GM23338 (cell line): ENCODE data around the gene PCK2. TPM values are rescaled to one million over a fixed set of nuclear protein-coding genes. Genes with fewer than 3 reads are reported as not detected.

Experiments used
- ATAC-seq: fragments of 200-7000 bp; cut with Tn5 transposase; 3 replicates; pipeline ENCODE4 v1.9.1; 2020
- DNase-seq: peaks from one replicate; pipeline ENCODE4 v3.0.0-alpha.2; 2015; ENCODE audit warnings: low spot score
- H2AFZ ChIP-seq: fragments of 200-600 bp; sonication (generic); 2 replicates; pipeline ENCODE4 v1.8.0; 2016; ENCODE audit warnings: antibody characterized with exemption, mild to moderate bottlenecking, moderate library complexity
- H3F3A ChIP-seq: fragments of 200-600 bp; sonication (generic); replicated peaks from 2 replicates; pipeline ENCODE4 v1.8.0; 2017; ENCODE audit warnings: antibody characterized with exemption, mixed run types, low read depth
- H3K27ac ChIP-seq: fragments of 200-600 bp; sonication (generic); 2 replicates; pipeline ENCODE4 v1.6.1; 2016; ENCODE audit warnings: low read depth
- H3K27me3 ChIP-seq: fragments of 200-600 bp; sonication (generic); 2 replicates; pipeline ENCODE4 v1.8.0; 2016; ENCODE audit warnings: mild to moderate bottlenecking, mixed run types, moderate library complexity; ENCODE audit not compliant: insufficient read depth
- H3K36me3 ChIP-seq: fragments of 200-600 bp; sonication (generic); 2 replicates; pipeline ENCODE4 v1.8.0; 2016; ENCODE audit warnings: mild to moderate bottlenecking; ENCODE audit not compliant: insufficient read depth
- H3K4me1 ChIP-seq: fragments of 200-600 bp; sonication (generic); 2 replicates; pipeline ENCODE4 v1.8.0; 2016; ENCODE audit warnings: mild to moderate bottlenecking, moderate library complexity; ENCODE audit not compliant: insufficient read depth
- H3K4me2 ChIP-seq: fragments of 200-600 bp; sonication (generic); 2 replicates; pipeline ENCODE4 v1.7.1; 2017; ENCODE audit warnings: mixed run types
- H3K4me3 ChIP-seq: fragments of 200-600 bp; sonication (generic); 2 replicates; pipeline ENCODE4 v1.6.1; 2016; ENCODE audit warnings: mixed run types
- H3K79me2 ChIP-seq: fragments of 200-600 bp; sonication (generic); replicated peaks from 2 replicates; pipeline ENCODE4 v1.8.0; 2017; ENCODE audit warnings: mild to moderate bottlenecking; ENCODE audit not compliant: insufficient read depth
- H3K9me2 ChIP-seq: fragments of 200-600 bp; sonication (generic); 2 replicates; pipeline ENCODE4 v1.8.0; 2017; ENCODE audit not compliant: insufficient read depth
- H4K20me1 ChIP-seq: fragments of 200-600 bp; sonication (generic); replicated peaks from 2 replicates; pipeline ENCODE4 v1.8.0; 2017; ENCODE audit warnings: mild to moderate bottlenecking; ENCODE audit not compliant: insufficient read depth
- H3K27ac Mint-ChIP-seq: 2 replicates; pipeline ENCODE4 v1.8.0; 2020; ENCODE audit warnings: inconsistent platforms, mild to moderate bottlenecking, moderate library complexity, mixed read lengths
- H3K27me3 Mint-ChIP-seq: 3 replicates; pipeline ENCODE4 v1.8.0; 2022; ENCODE audit warnings: low read depth, mild to moderate bottlenecking, moderate library complexity, mixed read lengths, inconsistent platforms; ENCODE audit not compliant: insufficient read depth, poor library complexity
- H3K36me3 Mint-ChIP-seq: 3 replicates; pipeline ENCODE4 v1.8.0; 2021; ENCODE audit warnings: low read depth, mild to moderate bottlenecking, inconsistent platforms, moderate library complexity, mixed read lengths
- H3K4me1 Mint-ChIP-seq: 3 replicates; pipeline ENCODE4 v1.8.0; 2020; ENCODE audit warnings: mild to moderate bottlenecking, inconsistent platforms, mixed read lengths
- H3K4me3 Mint-ChIP-seq: 3 replicates; pipeline ENCODE4 v1.8.0; 2021; ENCODE audit warnings: moderate library complexity, mild to moderate bottlenecking, inconsistent platforms, mixed read lengths
- H3K9me3 Mint-ChIP-seq: 3 replicates; pipeline ENCODE4 v1.8.0; 2020; ENCODE audit warnings: moderate library complexity, mild to moderate bottlenecking, inconsistent platforms, mixed read lengths
- JUNB ChIP-seq: IDR thresholded peaks from one replicate; pipeline ENCODE4 v1.6.1; 2016; ENCODE audit warnings: antibody characterized with exemption; ENCODE audit not compliant: unreplicated experiment
- NANOG ChIP-seq: IDR thresholded peaks from 2 replicates; pipeline ENCODE4 v1.6.1; 2016; ENCODE audit warnings: antibody characterized with exemption, borderline replicate concordance
- POLR2AphosphoS5 ChIP-seq: IDR thresholded peaks from 2 replicates; pipeline ENCODE4 v1.6.1; 2016; ENCODE audit warnings: antibody characterized with exemption, low read depth
- STAT1 ChIP-seq: IDR thresholded peaks from one replicate; pipeline ENCODE4 v1.6.1; 2016; ENCODE audit warnings: antibody characterized with exemption; ENCODE audit not compliant: unreplicated experiment
- ZNF114 ChIP-seq: fragments of 250-450 bp; sonication (Bioruptor Pico); IDR thresholded peaks from 2 replicates; pipeline ENCODE4 v1.5.0; 2020; ENCODE audit warnings: mild to moderate bottlenecking, moderate library complexity
- ZNF331 ChIP-seq: fragments of 250-450 bp; sonication (Bioruptor Pico); IDR thresholded peaks from 2 replicates; pipeline ENCODE4 v1.5.0; 2020; ENCODE audit warnings: low read depth, mild to moderate bottlenecking, moderate library complexity
- ZNF462 ChIP-seq: fragments of 250-450 bp; sonication (Bioruptor Pico); IDR thresholded peaks from 2 replicates; pipeline ENCODE4 v1.5.0; 2020; ENCODE audit warnings: mild to moderate bottlenecking, moderate library complexity
- polyA plus RNA-seq: library from polyadenylated mRNA; unstranded; fragments of >200 nt; fragmentation: Nextera tagmentation; extraction: Ambion mirVana; gene quantifications from 2 replicates; pipeline ENCODE4 v1.2.1, GENCODE V29; 2016
- total RNA-seq: library from RNA; depleted of rRNA; stranded (reverse); fragments of >200 nt; shearing (Covaris generic); gene quantifications from 2 replicates; pipeline ENCODE4 v1.2.3, GENCODE V29; 2014
- TF ChIP-seq, protein P1 (sequence below): IDR thresholded peaks from 2 replicates; pipeline ENCODE4 v1.6.1; 2016; ENCODE audit warnings: antibody characterized with exemption

The PCK2 gene
- total and polyA plus RNA-seq, 2 experiments from 2014 or later: 53.5 to 103 TPM

DNA sequence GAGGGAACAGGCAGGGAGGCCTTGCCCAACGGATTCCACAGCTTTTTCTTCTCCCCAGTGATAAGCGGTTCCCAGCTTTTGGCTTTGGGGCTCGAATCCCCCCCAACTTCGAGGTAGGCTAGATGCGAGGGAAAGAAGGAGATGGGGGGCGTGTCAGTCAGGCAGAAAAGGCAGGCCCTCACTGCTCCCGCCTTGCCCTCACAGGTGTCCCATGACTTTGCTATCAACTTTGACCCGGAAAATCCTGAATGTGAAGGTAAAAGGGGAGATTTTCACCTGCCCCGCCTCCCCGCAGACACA lies 17.9 kb upstream of the PCK2 start:
- no peak for DNase-seq
- H3K36me3 Mint-ChIP-seq: no peaks in the 10 kb centered on the region; the same call in 2 of the 3 replicates
- Histone ChIP-seq H3K79me2 (no peaks in the 10 kb centered on the region), H3K27ac (no peak overlapping the region), H3K4me2 (no peak overlapping the region), H3F3A (peaks cover 15% of the 10 kb centered on the region; the same call in 1 of the 2 replicates), H2AFZ (no peak overlapping the region), H4K20me1 (no peaks in the 10 kb centered on the region), H3K4me1 (peaks cover 17% of the 10 kb centered on the region), H3K36me3 (no peaks in the 10 kb centered on the region), H3K27me3 (no peaks in the 10 kb centered on the region), H3K4me3 (no peak overlapping the region), H3K9me2 (no peaks in the 10 kb centered on the region)
- no peak overlapping the region for H3K27ac Mint-ChIP-seq
- H3K4me3 Mint-ChIP-seq: no peak overlapping the region
- no peaks in the 10 kb centered on the region for H3K9me3 Mint-ChIP-seq
- H3K27me3 Mint-ChIP-seq: peaks cover 24% of the 10 kb centered on the region
- TF ChIP-seq STAT1 (no peak), ZNF114 (CRISPR knock-in tag) (no peak), ZNF331 (CRISPR knock-in tag) (no peak), POLR2AphosphoS5 (no peak), NANOG (no peak), JUNB (no peak), ZNF462 (no peak)
- TF ChIP-seq, protein P1, sequence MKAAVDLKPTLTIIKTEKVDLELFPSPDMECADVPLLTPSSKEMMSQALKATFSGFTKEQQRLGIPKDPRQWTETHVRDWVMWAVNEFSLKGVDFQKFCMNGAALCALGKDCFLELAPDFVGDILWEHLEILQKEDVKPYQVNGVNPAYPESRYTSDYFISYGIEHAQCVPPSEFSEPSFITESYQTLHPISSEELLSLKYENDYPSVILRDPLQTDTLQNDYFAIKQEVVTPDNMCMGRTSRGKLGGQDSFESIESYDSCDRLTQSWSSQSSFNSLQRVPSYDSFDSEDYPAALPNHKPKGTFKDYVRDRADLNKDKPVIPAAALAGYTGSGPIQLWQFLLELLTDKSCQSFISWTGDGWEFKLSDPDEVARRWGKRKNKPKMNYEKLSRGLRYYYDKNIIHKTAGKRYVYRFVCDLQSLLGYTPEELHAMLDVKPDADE: no peak
- H3K4me1 Mint-ChIP-seq: peaks cover 38% of the 10 kb centered on the region
- no peak for ATAC-seq
